ENCODE results near the gene CCDC6.

CCDC6 gene

GRCh38 chr10:59807629-59808620, 98.4 kb downstream of the CCDC6 start:
- in situ Hi-C loops (cut with MboI; ENCODE audit: low pct_unique_long_range_greater_than_20kb, low sequenced_read_pairs, unreplicated experiment) = no loop called here
- TF ChIP-seq, protein P1, sequence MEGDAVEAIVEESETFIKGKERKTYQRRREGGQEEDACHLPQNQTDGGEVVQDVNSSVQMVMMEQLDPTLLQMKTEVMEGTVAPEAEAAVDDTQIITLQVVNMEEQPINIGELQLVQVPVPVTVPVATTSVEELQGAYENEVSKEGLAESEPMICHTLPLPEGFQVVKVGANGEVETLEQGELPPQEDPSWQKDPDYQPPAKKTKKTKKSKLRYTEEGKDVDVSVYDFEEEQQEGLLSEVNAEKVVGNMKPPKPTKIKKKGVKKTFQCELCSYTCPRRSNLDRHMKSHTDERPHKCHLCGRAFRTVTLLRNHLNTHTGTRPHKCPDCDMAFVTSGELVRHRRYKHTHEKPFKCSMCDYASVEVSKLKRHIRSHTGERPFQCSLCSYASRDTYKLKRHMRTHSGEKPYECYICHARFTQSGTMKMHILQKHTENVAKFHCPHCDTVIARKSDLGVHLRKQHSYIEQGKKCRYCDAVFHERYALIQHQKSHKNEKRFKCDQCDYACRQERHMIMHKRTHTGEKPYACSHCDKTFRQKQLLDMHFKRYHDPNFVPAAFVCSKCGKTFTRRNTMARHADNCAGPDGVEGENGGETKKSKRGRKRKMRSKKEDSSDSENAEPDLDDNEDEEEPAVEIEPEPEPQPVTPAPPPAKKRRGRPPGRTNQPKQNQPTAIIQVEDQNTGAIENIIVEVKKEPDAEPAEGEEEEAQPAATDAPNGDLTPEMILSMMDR (IDR thresholded peaks at IDR 0.05; ENCODE audit: extremely low read depth, insufficient read depth, missing control alignments) = no peak
- no peak for DNase-seq (ENCODE audit: low spot score)

GRCh38 chr10:59805014-59805413, 101.3 kb downstream of the CCDC6 start:
- no peak for DNase-seq (ENCODE audit: low spot score)
- in situ Hi-C loops (cut with MboI; ENCODE audit: low pct_unique_long_range_greater_than_20kb, low sequenced_read_pairs, unreplicated experiment) = no loop called here
- TF ChIP-seq, protein P1 (IDR thresholded peaks at IDR 0.05; ENCODE audit: extremely low read depth, insufficient read depth, missing control alignments) = peak; percentile 34

- no peak for DNase-seq (ENCODE audit: low spot score)
- in situ Hi-C loops (cut with MboI; ENCODE audit: low pct_unique_long_range_greater_than_20kb, low sequenced_read_pairs, unreplicated experiment) = no loop called here
- TF ChIP-seq, protein P1 (IDR thresholded peaks at IDR 0.05; ENCODE audit: extremely low read depth, insufficient read depth, missing control alignments) = no peak
Observed at GRCh38 chr10:59804220-59804619, 102.1 kb downstream of the CCDC6 start.

DNA sequence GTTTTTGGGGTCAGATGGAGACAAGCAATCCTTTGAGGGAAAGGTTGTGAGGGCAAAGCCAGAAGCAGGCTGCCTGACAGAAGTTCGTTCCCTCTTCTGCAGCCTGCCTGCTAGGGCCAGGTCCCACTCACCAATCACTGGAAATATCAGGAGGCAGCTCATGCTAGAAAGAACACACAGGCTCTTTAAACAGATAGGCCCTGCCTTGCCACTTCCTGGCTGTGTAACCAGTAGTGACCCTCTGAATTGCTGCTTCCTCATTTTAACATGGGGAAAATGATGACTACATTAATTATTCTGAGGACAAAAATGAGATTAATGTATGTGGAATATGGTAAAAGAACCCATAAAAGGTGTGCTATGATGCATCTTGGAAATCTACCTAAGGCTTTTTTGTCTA, 102.6 kb downstream of the CCDC6 start:
- DNase-seq (ENCODE audit: low spot score) = no peak
- in situ Hi-C loops (cut with MboI; ENCODE audit: low pct_unique_long_range_greater_than_20kb, low sequenced_read_pairs, unreplicated experiment) = no loop called here
- TF ChIP-seq, protein P1 (IDR thresholded peaks at IDR 0.05; ENCODE audit: extremely low read depth, insufficient read depth, missing control alignments) = no peak

DNA sequence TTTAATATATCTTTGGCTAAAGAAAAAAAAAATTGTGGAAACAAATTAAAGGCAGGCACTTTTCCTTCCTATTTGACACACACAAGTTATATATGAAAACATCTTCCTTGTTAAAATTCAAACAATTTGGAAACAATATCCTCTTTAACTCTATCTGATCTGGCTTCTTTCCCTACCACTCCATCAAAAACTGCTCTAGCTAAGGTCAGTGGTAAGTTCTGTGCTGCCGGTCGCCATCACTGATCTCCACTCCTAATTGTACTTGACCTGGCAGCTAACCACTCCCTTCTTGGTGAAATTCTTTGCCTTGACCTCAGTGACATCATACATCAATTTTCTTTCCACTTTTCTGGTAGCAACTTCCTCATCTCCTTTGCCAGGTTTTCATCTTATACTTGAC, 105.2 kb downstream of the CCDC6 start:
- in situ Hi-C loops (cut with MboI; ENCODE audit: low pct_unique_long_range_greater_than_20kb, low sequenced_read_pairs, unreplicated experiment) = no loop called here
- DNase-seq (ENCODE audit: low spot score) = no peak
- TF ChIP-seq, protein P1 (IDR thresholded peaks at IDR 0.05; ENCODE audit: extremely low read depth, insufficient read depth, missing control alignments) = no peak

GRCh38 chr10:59799421-59799820, 106.9 kb downstream of the CCDC6 start:
- TF ChIP-seq, protein P1 (IDR thresholded peaks at IDR 0.05; ENCODE audit: extremely low read depth, insufficient read depth, missing control alignments) = no peak
- in situ Hi-C loops (cut with MboI; ENCODE audit: low pct_unique_long_range_greater_than_20kb, low sequenced_read_pairs, unreplicated experiment) = no loop called here
- DNase-seq (ENCODE audit: low spot score) = no peak

Measured in GM13977 (cell line).